Esophagus (tissue), 2 donors: ENCODE results near the gene RELT. TPM values are rescaled to one million over a fixed set of nuclear protein-coding genes. Genes with fewer than 3 reads are reported as not detected.

Experiments
- H3K27ac ChIP-seq, 2 donors: one replicate each; pipeline ENCODE4 v1.5.1; 2013; ENCODE audit warnings: low read depth in 2 of 2, mild to moderate bottlenecking in 2 of 2, inconsistent platforms in 1 of 2, low read length in 1 of 2, moderate library complexity in 1 of 2
- H3K27me3 ChIP-seq, 2 donors: one replicate each; pipeline ENCODE4 v1.6.1; 2013; ENCODE audit warnings: low read length in 2 of 2, control low read depth in 1 of 2, mild to moderate bottlenecking in 1 of 2; ENCODE audit not compliant: insufficient read depth in 2 of 2, control insufficient read depth in 1 of 2
- H3K36me3 ChIP-seq, 2 donors: one replicate each; pipeline ENCODE4 v1.6.1; 2013; ENCODE audit warnings: low read length in 1 of 2; ENCODE audit not compliant: control insufficient read depth in 2 of 2, insufficient read depth in 2 of 2
- H3K4me1 ChIP-seq, 2 donors: one replicate each; pipeline ENCODE4 v1.6.1; 2013; ENCODE audit warnings: low read length in 1 of 2; ENCODE audit not compliant: control insufficient read depth in 2 of 2, insufficient read depth in 2 of 2
- H3K4me3 ChIP-seq, 2 donors: one replicate each; pipeline ENCODE4 v1.5.1; 2013; ENCODE audit warnings: low read length in 2 of 2, mild to moderate bottlenecking in 2 of 2, low read depth in 1 of 2, moderate library complexity in 1 of 2
- H3K9me3 ChIP-seq, 2 donors: one replicate each; pipeline ENCODE4 v1.6.1; 2013; ENCODE audit warnings: mild to moderate bottlenecking in 2 of 2, low read depth in 1 of 2, low read length in 1 of 2, moderate library complexity in 1 of 2; ENCODE audit not compliant: control insufficient read depth in 2 of 2, insufficient read depth in 1 of 2
- WGBS, 2 donors: extraction: QIAGEN DNeasy Blood & Tissue Kit; methylation state at CpG; one replicate each; pipeline ENCODE4 v1.1.7; 2013; 5-methylcytosine and 5-hydroxymethylcytosine counted together
- polyA plus RNA-seq, 2 donors: library from polyadenylated mRNA; stranded (reverse); fragments of 200-250 nt; gene quantifications; one replicate each; pipeline ENCODE4 v1.2.3, GENCODE V29; 2013
- donor health status: healthy with polysubstance abuse.
- donor health status: Bipolar disorder and iron deficiency.

RELT gene
- polyA plus RNA-seq, 2 donors = 3.8 to 3.9 TPM

DNA sequence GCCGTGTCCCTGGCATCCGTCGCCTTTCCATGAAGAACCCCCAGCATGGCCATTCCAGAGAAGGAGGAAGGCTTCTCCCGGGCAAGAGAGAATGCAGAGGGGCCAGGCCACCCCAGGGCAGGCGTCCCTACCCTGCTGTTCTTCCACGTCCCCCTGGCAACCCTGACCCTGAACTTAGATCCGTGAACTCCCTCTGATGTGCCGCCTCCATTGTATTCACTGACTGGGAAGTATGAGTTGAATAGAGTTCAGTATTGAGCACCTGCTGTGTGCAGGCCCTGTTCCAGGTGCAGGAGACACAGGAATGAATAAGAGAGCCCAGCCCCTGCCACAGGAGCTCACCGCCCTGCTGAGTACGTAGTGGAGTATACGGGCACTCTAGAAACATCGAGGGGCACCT lies 29.1 kb upstream of the RELT start:
- H3K4me1 ChIP-seq = peaks cover 0 to 6% of the 10 kb centered on the region in 2 donors
- no peak overlapping the region for H3K27ac ChIP-seq
- WGBS, 2 donors = 83 to 85% methylated on average over 12 of the region's 12 CpGs
- no peaks in the 10 kb centered on the region for H3K27me3 ChIP-seq
- no peak overlapping the region for H3K4me3 ChIP-seq
- no peaks in the 10 kb centered on the region for H3K9me3 ChIP-seq
- peaks cover 3 to 4% of the 10 kb centered on the region in 2 donors for H3K36me3 ChIP-seq

DNA sequence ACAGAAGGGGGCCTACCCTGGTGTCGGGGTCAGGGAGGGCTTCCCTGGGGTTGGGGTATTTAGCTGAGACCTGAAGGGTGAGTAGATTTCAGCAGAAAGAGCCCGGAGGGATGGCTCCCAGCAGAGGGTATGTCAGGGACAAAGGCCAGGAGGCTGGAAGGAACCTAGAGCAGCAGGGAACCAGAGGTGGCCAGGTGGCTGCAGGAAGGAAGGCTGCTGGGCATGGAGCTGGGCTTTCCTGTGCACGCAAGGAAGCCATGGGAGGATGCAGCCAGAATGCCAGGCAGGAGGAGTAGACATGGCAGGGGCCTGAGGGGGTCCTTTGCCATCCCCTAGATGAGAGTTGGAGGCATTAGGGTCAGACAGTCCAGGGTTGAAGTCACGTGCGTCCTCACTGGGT lies 27.4 kb upstream of the RELT start:
- H3K4me1 ChIP-seq = no peaks in the 10 kb centered on the region
- no peak overlapping the region for H3K27ac ChIP-seq
- no peaks in the 10 kb centered on the region for H3K27me3 ChIP-seq
- no peak overlapping the region for H3K4me3 ChIP-seq
- 83 to 88% methylated on average over 5 of the region's 5 CpGs for WGBS, 2 donors
- peaks cover 3 to 4% of the 10 kb centered on the region in 2 donors for H3K36me3 ChIP-seq
- no peaks in the 10 kb centered on the region for H3K9me3 ChIP-seq

DNA sequence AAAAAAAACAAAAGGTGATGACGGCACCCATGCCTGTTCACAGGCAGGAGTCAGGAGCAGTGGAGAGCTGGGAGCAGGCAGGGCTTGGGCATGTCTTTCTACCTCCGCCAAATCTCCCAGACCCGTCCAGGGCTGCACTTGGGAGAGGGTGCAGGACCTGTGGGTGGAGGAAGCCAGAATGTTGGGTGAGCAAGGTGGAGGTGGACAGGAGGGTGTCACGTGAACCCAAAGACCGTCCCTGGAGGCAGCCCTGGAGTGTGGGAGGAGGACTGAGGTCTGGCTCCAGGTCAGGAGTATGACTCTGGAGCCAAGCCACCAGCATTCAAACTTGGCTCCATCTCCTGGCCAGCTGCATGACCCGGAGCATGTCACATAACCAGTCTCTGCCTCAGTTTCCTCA lies 26.6 kb upstream of the RELT start:
- Histone ChIP-seq H3K9me3 (no peaks in the 10 kb centered on the region), H3K27ac (no peak overlapping the region), H3K4me3 (no peak overlapping the region), H3K27me3 (no peaks in the 10 kb centered on the region), H3K4me1 (no peaks in the 10 kb centered on the region), H3K36me3 (peaks cover 3 to 4% of the 10 kb centered on the region in 2 donors)
- 55 to 60% methylated on average over 6 of the region's 6 CpGs for WGBS, 2 donors

DNA sequence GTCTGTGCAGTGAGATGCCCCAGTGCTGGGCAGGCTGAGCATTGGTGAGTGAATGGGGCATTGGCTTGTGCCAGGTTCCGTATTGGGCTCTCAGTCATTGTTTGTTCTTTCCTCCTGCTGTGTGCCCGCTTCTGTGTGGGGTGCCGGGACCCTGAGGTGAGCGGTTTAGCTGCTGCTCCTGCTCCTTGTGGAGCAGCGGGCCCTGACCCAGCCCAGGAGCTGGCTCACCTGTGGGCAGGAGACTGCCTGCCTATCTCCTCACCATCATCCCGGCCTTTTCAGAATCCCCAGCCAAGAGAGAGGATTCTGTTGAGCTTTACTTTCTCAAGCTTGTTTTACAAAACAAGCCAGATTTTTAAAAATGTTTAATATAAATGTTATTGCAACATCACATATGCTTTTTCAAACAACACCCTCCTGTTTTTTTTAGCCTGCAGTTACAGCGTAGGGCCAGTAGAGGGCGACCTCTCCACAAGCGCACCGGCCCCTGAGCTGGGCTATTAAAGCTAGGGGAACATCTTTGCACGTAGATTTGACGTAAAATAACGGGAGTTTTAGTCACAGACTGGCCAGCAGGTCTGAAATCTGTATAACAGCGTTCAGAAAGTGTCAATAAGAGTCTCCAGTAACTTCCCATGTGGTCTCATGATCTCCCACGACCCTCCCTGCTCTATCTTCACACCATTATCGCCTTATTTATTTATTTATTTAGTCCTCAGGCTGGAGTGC lies 25.1 kb upstream of the RELT start:
- Histone ChIP-seq H3K27ac (no peak overlapping the region), H3K36me3 (peaks cover 3 to 4% of the 10 kb centered on the region in 2 donors), H3K4me1 (no peaks in the 10 kb centered on the region), H3K4me3 (no peak overlapping the region), H3K9me3 (no peaks in the 10 kb centered on the region), H3K27me3 (no peaks in the 10 kb centered on the region)
- 19 to 24% methylated on average over 16 of the region's 16 CpGs for WGBS, 2 donors

DNA sequence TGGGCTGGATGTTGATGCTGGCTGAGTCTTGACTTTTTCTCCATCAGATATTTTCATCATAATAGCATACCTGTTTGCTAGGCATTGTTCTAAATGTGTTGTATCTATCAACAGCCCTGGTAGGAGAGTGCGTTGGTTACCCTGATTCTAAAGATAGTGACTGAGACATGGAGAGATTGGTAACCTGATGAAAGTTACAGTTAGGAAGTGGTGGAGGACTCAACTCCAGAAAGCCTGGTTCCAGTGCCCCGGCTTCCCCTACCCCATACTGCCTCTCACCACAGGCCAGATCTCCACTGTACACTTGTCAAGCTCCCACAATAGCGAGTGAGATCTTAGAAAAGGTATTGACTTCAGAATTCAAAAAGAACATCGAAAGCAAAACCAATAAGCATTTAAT lies 22.8 kb upstream of the RELT start:
- H3K27ac ChIP-seq = no peak overlapping the region
- WGBS, 2 donors = 82 to 89% methylated on average over 4 of the region's 4 CpGs
- H3K4me1 ChIP-seq = no peaks in the 10 kb centered on the region
- no peak overlapping the region for H3K4me3 ChIP-seq
- peaks cover 0 to 2% of the 10 kb centered on the region in 2 donors for H3K36me3 ChIP-seq
- H3K27me3 ChIP-seq = no peaks in the 10 kb centered on the region
- no peaks in the 10 kb centered on the region for H3K9me3 ChIP-seq

DNA sequence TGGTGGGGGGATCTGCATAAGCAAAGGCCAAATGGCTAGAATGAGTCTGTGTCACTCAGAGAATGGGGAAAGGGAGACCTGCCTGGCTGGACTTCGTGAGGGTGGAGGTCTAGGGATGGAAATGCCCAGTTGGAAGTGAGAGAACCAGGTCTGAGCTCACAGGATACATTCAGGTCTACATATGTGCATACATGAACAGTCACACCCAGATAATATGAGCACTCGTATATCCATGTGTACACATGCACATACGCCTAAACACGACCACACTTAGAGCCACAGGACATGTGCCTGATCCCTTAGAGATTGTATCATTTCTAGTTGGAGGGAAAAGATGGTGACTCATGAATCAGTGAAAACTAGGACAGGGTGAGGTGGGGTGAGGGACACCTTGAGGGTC lies 21.1 kb upstream of the RELT start:
- H3K27ac ChIP-seq = no peak overlapping the region
- WGBS, 2 donors = 88 to 92% methylated on average over 4 of the region's 4 CpGs
- H3K9me3 ChIP-seq = no peaks in the 10 kb centered on the region
- H3K27me3 ChIP-seq = no peaks in the 10 kb centered on the region
- H3K4me1 ChIP-seq = peaks cover 0 to 2% of the 10 kb centered on the region in 2 donors
- H3K4me3 ChIP-seq = no peak overlapping the region
- peaks cover 0 to under 1% of the 10 kb centered on the region in 2 donors for H3K36me3 ChIP-seq

DNA sequence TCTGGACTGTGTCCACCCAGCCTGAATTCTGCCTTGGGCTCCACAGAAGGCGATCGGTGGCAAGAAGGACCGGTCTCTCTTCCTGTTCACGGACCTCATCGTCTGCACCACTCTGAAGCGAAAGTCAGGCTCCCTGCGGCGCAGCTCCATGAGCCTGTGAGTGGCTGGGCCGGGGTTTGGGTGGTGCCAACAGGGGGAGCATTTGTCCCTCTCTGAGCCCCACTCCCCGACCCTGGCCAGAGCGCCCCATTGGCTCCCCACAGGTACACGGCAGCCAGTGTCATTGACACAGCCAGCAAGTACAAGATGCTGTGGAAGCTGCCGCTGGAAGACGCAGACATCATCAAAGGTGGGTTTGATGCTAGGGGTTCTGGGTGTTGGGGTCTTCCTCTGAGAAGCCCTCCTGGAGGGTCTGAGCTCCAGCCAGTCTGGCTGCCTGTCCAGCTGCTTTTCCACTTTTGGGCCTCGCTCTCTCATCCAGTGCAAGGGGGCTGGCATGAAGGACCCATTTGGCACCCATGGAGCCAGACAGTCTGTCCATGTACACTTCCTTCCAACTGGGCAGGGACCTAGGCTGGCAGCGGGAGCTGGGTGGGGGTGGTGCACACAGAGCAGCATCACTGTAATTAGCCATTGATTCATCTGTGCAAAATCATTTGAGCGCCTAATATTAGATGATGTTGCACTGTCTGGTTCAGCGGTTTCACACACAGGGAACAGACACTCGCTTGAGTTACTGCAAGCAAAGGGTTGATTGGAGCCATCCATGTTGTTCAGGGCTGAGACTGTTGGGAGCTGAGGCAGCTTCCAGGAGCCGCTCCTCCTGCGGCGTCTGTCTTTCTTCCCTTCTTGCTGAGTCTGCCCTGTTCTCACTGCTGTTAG lies 19.0 kb upstream of the RELT start:
- no peaks in the 10 kb centered on the region for H3K9me3 ChIP-seq
- peaks cover 0 to 2% of the 10 kb centered on the region in 2 donors for H3K4me1 ChIP-seq
- H3K4me3 ChIP-seq = no peak overlapping the region
- H3K27me3 ChIP-seq = no peaks in the 10 kb centered on the region
- H3K27ac ChIP-seq = no peak overlapping the region
- H3K36me3 ChIP-seq = peaks cover 0 to 11% of the 10 kb centered on the region in 2 donors
- 91 to 92% methylated on average over 22 of the region's 22 CpGs for whole genome bisulfite sequencing, 2 donors

DNA sequence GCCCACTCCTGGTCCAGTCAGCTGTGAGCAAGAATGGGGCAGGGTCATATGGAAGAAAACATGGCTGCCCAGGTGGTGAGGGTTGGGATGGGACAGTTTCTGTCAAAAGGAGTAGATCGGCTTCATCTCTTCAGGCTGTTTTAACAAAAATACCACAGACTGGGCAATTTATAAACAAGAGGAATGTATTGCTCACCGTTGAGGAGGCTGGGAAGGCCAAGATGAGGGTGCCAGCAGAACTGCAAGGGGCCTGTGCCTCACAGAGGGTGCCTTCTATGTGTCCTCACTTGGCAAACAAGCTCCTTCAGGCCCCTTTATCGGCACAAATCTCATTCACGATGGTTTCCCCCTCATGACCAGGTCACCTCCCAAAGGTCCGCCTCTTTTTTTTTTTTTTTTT lies 18.1 kb upstream of the RELT start:
- Histone ChIP-seq H3K27me3 (no peaks in the 10 kb centered on the region), H3K4me1 (peaks cover 0 to 2% of the 10 kb centered on the region in 2 donors), H3K4me3 (no peak overlapping the region), H3K27ac (no peak overlapping the region), H3K9me3 (no peaks in the 10 kb centered on the region), H3K36me3 (peaks cover 0 to 15% of the 10 kb centered on the region in 2 donors)
- WGBS, 2 donors = 79% methylated on average over 5 of the region's 5 CpGs

DNA sequence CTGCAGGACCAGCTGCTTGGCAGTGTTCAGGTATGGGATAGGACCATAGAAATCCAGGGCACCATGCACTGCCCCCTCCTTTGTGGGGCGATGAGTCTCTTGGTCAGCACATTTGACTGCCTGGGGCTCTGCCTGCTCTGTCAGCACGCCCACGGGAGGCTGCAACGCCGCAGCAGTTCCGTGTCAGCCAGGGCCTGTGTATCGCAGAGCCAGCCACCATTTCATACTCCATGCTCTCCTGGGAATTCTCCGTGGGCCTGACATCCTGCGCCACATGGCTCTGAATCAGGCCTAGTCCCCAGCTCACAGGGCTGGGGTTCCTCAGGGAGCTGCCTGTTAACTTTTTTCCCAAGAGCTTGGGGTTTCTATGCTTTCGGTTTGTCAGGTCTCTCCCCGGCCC lies 16.9 kb upstream of the RELT start:
- H3K27me3 ChIP-seq = no peaks in the 10 kb centered on the region
- peaks cover 3 to 22% of the 10 kb centered on the region in 2 donors for H3K36me3 ChIP-seq
- H3K9me3 ChIP-seq = no peaks in the 10 kb centered on the region
- 75 to 77% methylated on average over 11 of the region's 11 CpGs for WGBS, 2 donors
- no peak overlapping the region for H3K27ac ChIP-seq
- peaks cover 0 to 2% of the 10 kb centered on the region in 2 donors for H3K4me1 ChIP-seq
- H3K4me3 ChIP-seq = no peak overlapping the region
